Liver (tissue), 3 donors: ENCODE data around the gene GMNN.

Source experiments
- EGR1 ChIP-seq, 2 donors: IDR thresholded peaks; 2 replicates each; pipeline ENCODE4 v1.6.1; 2016 to 2018; ENCODE audit warnings: antibody characterized with exemption in 2 of 2, low read depth in 2 of 2
- RXRA ChIP-seq, 2 donors: IDR thresholded peaks; 2 replicates each; pipeline ENCODE4 v1.6.1; 2017 to 2018; ENCODE audit warnings: antibody characterized with exemption in 2 of 2, mild to moderate bottlenecking in 1 of 2
- TF ChIP-seq, protein P1 (sequence below): fragments of 150-350 bp; IDR thresholded peaks from 2 replicates; pipeline ENCODE4 v1.5.1; 2017; ENCODE audit warnings: improper control_type of control experiment, low read depth, low read length; ENCODE audit not compliant: missing input control
- donor health status: healthy.
- donor health status: healthy.

DNA sequence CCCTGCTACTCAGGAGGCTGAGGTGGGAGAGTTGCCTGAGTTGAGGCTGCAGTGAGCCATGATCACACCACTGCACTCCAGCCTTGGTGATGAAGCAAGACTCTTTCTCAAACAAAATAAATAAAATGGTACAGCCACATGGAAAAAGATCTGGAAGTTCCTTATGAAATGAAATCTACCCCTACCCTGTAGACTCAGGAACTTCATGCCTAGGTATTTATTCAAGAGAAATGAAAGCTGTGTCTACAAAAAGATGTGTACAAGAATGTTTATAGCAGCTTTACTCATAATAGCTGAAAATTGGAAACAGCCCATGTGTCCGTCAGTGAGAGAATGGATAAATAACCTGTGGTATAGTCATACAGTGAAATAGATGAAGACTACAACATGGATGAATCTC lies 40.6 kb upstream of the GMNN start:
- TF ChIP-seq, protein P1, sequence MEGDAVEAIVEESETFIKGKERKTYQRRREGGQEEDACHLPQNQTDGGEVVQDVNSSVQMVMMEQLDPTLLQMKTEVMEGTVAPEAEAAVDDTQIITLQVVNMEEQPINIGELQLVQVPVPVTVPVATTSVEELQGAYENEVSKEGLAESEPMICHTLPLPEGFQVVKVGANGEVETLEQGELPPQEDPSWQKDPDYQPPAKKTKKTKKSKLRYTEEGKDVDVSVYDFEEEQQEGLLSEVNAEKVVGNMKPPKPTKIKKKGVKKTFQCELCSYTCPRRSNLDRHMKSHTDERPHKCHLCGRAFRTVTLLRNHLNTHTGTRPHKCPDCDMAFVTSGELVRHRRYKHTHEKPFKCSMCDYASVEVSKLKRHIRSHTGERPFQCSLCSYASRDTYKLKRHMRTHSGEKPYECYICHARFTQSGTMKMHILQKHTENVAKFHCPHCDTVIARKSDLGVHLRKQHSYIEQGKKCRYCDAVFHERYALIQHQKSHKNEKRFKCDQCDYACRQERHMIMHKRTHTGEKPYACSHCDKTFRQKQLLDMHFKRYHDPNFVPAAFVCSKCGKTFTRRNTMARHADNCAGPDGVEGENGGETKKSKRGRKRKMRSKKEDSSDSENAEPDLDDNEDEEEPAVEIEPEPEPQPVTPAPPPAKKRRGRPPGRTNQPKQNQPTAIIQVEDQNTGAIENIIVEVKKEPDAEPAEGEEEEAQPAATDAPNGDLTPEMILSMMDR: no peak
- no peak for TF ChIP-seq RXRA (IDR thresholded peaks at IDR 0.05)
- no peak for TF ChIP-seq EGR1 (IDR thresholded peaks at IDR 0.05; ENCODE audit: low read depth in 2 of 2)
